ENCODE results near the gene ZNF407. TPM values are rescaled to one million over a fixed set of nuclear protein-coding genes. Genes with fewer than 3 reads are reported as not detected.

Gene ZNF407
- polyA plus RNA-seq, 1 experiment: 2.8 TPM

GRCh38 chr18:74819433-74820059 is 221.9 kb downstream of the ZNF407 start:
- Histone ChIP-seq H3K36me3 (ENCODE audit: control insufficient read depth, insufficient read depth, low read length) (no peaks in the 10 kb centered on the region), H3K27me3 (ENCODE audit: control insufficient read depth, insufficient read depth, low read length) (no peaks in the 10 kb centered on the region), H3K4me3 (ENCODE audit: low read depth, low read length) (no peak overlapping the region)
- no peak for DNase-seq (ENCODE audit: low read depth)
- CTCF ChIA-PET: interaction anchor here (1.3 kb wide), 1 partner anchor 36 kb away, joined by 4 read pairs; no protein-coding TSS in a partner anchor
- POLR2A ChIA-PET: no interaction called here
- peak; percentile 38 for TF ChIP-seq CTCF (IDR thresholded peaks at IDR 0.05; ENCODE audit: insufficient read depth, low read depth, low read length)

- no peak overlapping the region for H3K4me3 ChIP-seq (ENCODE audit: low read depth, low read length)
- CTCF ChIA-PET: no interaction called here
- POLR2A ChIA-PET: no interaction called here
- TF ChIP-seq CTCF (IDR thresholded peaks at IDR 0.05; ENCODE audit: insufficient read depth, low read depth, low read length): no peak
- DNase-seq (ENCODE audit: low read depth): no peak
- no peaks in the 10 kb centered on the region for H3K36me3 ChIP-seq (ENCODE audit: control insufficient read depth, insufficient read depth, low read length)
- H3K27me3 ChIP-seq (ENCODE audit: control insufficient read depth, insufficient read depth, low read length): no peaks in the 10 kb centered on the region
These were observed 222.6 kb downstream of the ZNF407 start for GRCh38 chr18:74820160-74820780.

DNA sequence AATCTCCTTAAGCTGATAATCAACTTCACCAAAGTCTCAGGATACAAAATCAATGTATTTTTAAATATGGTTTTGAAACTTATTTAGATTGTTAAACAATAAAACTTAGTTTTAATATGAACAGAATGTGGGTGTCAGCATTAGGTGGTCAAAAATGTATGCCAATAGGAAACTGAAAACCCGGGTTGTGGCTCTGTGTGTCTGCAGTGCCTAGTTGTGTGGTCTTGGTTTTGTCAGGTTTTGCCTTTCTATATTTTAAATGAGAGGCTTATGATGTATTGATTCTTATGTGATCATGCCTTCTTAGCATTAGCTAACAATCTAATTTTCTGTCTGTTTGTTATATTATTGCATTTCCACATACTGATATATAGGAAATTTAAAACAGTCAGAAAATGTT is 227.8 kb downstream of the ZNF407 start:
- POLR2A ChIA-PET: no interaction called here
- CTCF ChIA-PET: interaction anchor here (0.6 to 1.2 kb wide), 3 partner anchors 13 to 593 kb away, joined by 3 to 4 read pairs (median 3); no protein-coding TSS in a partner anchor

GRCh38 chr18:74826572-74826971 is 228.9 kb downstream of the ZNF407 start:
- ChIA-PET CTCF (interaction anchor here (1.2 kb wide), 2 partner anchors 14 to 33 kb away, joined by 3 to 4 read pairs; no protein-coding TSS in a partner anchor), POLR2A (no interaction called here)
- Histone ChIP-seq H3K4me3 (ENCODE audit: low read depth, low read length) (no peak overlapping the region), H3K27me3 (ENCODE audit: control insufficient read depth, insufficient read depth, low read length) (no peaks in the 10 kb centered on the region), H3K36me3 (ENCODE audit: control insufficient read depth, insufficient read depth, low read length) (no peaks in the 10 kb centered on the region)
- no peak for TF ChIP-seq CTCF (IDR thresholded peaks at IDR 0.05; ENCODE audit: insufficient read depth, low read depth, low read length)
- no peak for DNase-seq (ENCODE audit: low read depth)

More for the DNA sequence above, 227.8 kb downstream of the ZNF407 start:
- Histone ChIP-seq H3K36me3 (ENCODE audit: control insufficient read depth, insufficient read depth, low read length) (no peaks in the 10 kb centered on the region), H3K27me3 (ENCODE audit: control insufficient read depth, insufficient read depth, low read length) (no peaks in the 10 kb centered on the region), H3K4me3 (ENCODE audit: low read depth, low read length) (no peak overlapping the region)
- no peak for DNase-seq (ENCODE audit: low read depth)
- no peak for TF ChIP-seq CTCF (IDR thresholded peaks at IDR 0.05; ENCODE audit: insufficient read depth, low read depth, low read length)

DNA sequence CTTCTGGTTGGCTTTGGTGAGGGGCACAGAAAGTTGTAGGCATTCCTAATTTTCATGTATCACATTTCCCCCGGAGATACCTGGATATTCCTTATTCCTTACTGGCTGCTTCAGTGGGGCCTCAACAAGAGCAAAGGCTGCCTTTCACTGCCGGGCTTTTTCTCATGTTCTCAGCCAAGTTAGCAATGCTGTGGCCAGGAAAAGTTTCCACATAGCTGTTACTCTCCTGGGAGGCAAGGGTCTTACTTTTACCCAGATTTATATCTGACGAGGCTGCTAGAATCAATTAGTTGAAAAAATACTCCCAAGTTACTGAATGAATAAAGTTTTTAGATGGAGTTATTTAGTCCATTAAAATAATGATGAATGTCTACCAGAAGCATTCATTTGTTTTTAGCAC is 230.5 kb downstream of the ZNF407 start:
- DNase-seq (ENCODE audit: low read depth): no peak
- Histone ChIP-seq H3K36me3 (ENCODE audit: control insufficient read depth, insufficient read depth, low read length) (no peaks in the 10 kb centered on the region), H3K27me3 (ENCODE audit: control insufficient read depth, insufficient read depth, low read length) (no peaks in the 10 kb centered on the region), H3K4me3 (ENCODE audit: low read depth, low read length) (no peak overlapping the region)
- CTCF ChIA-PET: interaction anchor here (1.3 kb wide), 1 partner anchor 26 kb away, joined by 3 read pairs; no protein-coding TSS in a partner anchor
- POLR2A ChIA-PET: no interaction called here
- TF ChIP-seq CTCF (IDR thresholded peaks at IDR 0.05; ENCODE audit: insufficient read depth, low read depth, low read length): no peak
